ENCODE measurements around the gene HSD17B2. TPM values are rescaled to one million over a fixed set of nuclear protein-coding genes. Genes with fewer than 3 reads are reported as not detected.

Gene HSD17B2
- total RNA-seq, 1 experiment from 2014 or later: 0.55 TPM

GRCh38 chr16:82017911-82018568 lies 17.0 kb upstream of the HSD17B2 start:
- no peak overlapping the region for H3K27ac Mint-ChIP-seq
- ChIA-PET CTCF (interaction anchor here (1.0 to 1.6 kb wide), 2 partner anchors 128 to 152 kb away, joined by 5 to 6 read pairs; partner anchors contain the start of gene MPHOSPH6), POLR2A (no interaction called here)
- H3K27me3 Mint-ChIP-seq (ENCODE audit: low read depth): peaks cover 2% of the 10 kb centered on the region; the same call in 1 of the 2 replicates
- H3K4me1 Mint-ChIP-seq: no peaks in the 10 kb centered on the region
- H3K36me3 Mint-ChIP-seq: peaks cover 5% of the 10 kb centered on the region; the same call in 1 of the 2 replicates
- peaks cover 16% of the 10 kb centered on the region for H3K9me3 Mint-ChIP-seq
- DNase-seq (ENCODE audit: low spot score) (no peak), ATAC-seq (no peak)
- H3K4me3 Mint-ChIP-seq: no peak overlapping the region
- TF ChIP-seq TEAD1 (CRISPR knock-in tag; IDR thresholded peaks at IDR 0.05): no peak
- TF ChIP-seq USF1 (CRISPR knock-in tag; IDR thresholded peaks at IDR 0.05): no peak
- TF ChIP-seq, protein P1, sequence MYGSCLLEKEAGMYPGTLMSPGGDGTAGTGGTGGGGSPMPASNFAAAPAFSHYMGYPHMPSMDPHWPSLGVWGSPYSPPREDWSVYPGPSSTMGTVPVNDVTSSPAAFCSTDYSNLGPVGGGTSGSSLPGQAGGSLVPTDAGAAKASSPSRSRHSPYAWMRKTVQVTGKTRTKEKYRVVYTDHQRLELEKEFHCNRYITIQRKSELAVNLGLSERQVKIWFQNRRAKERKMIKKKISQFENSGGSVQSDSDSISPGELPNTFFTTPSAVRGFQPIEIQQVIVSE (CRISPR knock-in tag; IDR thresholded peaks at IDR 0.05; ENCODE audit: borderline replicate concordance): no peak

GRCh38 chr16:82019535-82019934 lies 15.5 kb upstream of the HSD17B2 start:
- H3K36me3 Mint-ChIP-seq: peaks cover 5% of the 10 kb centered on the region; the same call in 1 of the 2 replicates
- CTCF ChIA-PET: interaction anchor here (1.3 kb wide), 1 partner anchor 211 kb away, joined by 5 read pairs; no protein-coding TSS in a partner anchor
- no peak overlapping the region for H3K4me3 Mint-ChIP-seq

More at GRCh38 chr16:82019535-82019934, 15.5 kb upstream of the HSD17B2 start:
- POLR2A ChIA-PET: no interaction called here
- Mint-ChIP-seq H3K27ac (no peak overlapping the region), H3K4me1 (no peaks in the 10 kb centered on the region), H3K27me3 (ENCODE audit: low read depth) (peaks cover 2% of the 10 kb centered on the region; the same call in 1 of the 2 replicates), H3K9me3 (peaks cover 20% of the 10 kb centered on the region)
- no peak for ATAC-seq
- no peak for DNase-seq (ENCODE audit: low spot score)
- TF ChIP-seq E2F1 (CRISPR knock-in tag; IDR thresholded peaks at IDR 0.05): no peak
- no peak for TF ChIP-seq RORB (CRISPR knock-in tag; IDR thresholded peaks at IDR 0.05)
- TF ChIP-seq CREB1 (CRISPR knock-in tag; IDR thresholded peaks at IDR 0.05): no peak
- no peak for TF ChIP-seq IRF1 (CRISPR knock-in tag; IDR thresholded peaks at IDR 0.05)
- no peak for TF ChIP-seq NFATC4 (CRISPR knock-in tag; IDR thresholded peaks at IDR 0.05)
- no peak for TF ChIP-seq IRF2 (CRISPR knock-in tag; IDR thresholded peaks at IDR 0.05; ENCODE audit: borderline replicate concordance, low read depth)
- TF ChIP-seq ATF3 (CRISPR knock-in tag; conservative IDR thresholded peaks at IDR 0.05): no peak
- no peak for TF ChIP-seq ZNF423 (CRISPR knock-in tag; IDR thresholded peaks at IDR 0.05)
- TF ChIP-seq ZNF671 (CRISPR knock-in tag; IDR thresholded peaks at IDR 0.05): no peak
- no peak for TF ChIP-seq ESRRA (CRISPR knock-in tag; IDR thresholded peaks at IDR 0.05; ENCODE audit: borderline replicate concordance)
- no peak for TF ChIP-seq ZNF396 (CRISPR knock-in tag; IDR thresholded peaks at IDR 0.05; ENCODE audit: borderline replicate concordance)
- TF ChIP-seq, protein P2, sequence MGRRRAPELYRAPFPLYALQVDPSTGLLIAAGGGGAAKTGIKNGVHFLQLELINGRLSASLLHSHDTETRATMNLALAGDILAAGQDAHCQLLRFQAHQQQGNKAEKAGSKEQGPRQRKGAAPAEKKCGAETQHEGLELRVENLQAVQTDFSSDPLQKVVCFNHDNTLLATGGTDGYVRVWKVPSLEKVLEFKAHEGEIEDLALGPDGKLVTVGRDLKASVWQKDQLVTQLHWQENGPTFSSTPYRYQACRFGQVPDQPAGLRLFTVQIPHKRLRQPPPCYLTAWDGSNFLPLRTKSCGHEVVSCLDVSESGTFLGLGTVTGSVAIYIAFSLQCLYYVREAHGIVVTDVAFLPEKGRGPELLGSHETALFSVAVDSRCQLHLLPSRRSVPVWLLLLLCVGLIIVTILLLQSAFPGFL (CRISPR knock-in tag; IDR thresholded peaks at IDR 0.05; ENCODE audit: borderline replicate concordance): no peak
- TF ChIP-seq, protein P3, sequence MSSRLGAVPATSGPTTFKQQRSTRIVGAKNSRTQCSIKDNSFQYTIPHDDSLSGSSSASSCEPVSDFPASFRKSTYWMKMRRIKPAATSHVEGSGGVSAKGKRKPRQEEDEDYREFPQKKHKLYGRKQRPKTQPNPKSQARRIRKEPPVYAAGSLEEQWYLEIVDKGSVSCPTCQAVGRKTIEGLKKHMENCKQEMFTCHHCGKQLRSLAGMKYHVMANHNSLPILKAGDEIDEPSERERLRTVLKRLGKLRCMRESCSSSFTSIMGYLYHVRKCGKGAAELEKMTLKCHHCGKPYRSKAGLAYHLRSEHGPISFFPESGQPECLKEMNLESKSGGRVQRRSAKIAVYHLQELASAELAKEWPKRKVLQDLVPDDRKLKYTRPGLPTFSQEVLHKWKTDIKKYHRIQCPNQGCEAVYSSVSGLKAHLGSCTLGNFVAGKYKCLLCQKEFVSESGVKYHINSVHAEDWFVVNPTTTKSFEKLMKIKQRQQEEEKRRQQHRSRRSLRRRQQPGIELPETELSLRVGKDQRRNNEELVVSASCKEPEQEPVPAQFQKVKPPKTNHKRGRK (CRISPR knock-in tag; IDR thresholded peaks at IDR 0.05; ENCODE audit: borderline replicate concordance): no peak
- no peak for TF ChIP-seq ETV6 (CRISPR knock-in tag; IDR thresholded peaks at IDR 0.05)
- TF ChIP-seq TEAD4 (CRISPR knock-in tag; IDR thresholded peaks at IDR 0.05): no peak
- TF ChIP-seq, protein P4, sequence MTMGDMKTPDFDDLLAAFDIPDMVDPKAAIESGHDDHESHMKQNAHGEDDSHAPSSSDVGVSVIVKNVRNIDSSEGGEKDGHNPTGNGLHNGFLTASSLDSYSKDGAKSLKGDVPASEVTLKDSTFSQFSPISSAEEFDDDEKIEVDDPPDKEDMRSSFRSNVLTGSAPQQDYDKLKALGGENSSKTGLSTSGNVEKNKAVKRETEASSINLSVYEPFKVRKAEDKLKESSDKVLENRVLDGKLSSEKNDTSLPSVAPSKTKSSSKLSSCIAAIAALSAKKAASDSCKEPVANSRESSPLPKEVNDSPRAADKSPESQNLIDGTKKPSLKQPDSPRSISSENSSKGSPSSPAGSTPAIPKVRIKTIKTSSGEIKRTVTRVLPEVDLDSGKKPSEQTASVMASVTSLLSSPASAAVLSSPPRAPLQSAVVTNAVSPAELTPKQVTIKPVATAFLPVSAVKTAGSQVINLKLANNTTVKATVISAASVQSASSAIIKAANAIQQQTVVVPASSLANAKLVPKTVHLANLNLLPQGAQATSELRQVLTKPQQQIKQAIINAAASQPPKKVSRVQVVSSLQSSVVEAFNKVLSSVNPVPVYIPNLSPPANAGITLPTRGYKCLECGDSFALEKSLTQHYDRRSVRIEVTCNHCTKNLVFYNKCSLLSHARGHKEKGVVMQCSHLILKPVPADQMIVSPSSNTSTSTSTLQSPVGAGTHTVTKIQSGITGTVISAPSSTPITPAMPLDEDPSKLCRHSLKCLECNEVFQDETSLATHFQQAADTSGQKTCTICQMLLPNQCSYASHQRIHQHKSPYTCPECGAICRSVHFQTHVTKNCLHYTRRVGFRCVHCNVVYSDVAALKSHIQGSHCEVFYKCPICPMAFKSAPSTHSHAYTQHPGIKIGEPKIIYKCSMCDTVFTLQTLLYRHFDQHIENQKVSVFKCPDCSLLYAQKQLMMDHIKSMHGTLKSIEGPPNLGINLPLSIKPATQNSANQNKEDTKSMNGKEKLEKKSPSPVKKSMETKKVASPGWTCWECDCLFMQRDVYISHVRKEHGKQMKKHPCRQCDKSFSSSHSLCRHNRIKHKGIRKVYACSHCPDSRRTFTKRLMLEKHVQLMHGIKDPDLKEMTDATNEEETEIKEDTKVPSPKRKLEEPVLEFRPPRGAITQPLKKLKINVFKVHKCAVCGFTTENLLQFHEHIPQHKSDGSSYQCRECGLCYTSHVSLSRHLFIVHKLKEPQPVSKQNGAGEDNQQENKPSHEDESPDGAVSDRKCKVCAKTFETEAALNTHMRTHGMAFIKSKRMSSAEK (CRISPR knock-in tag; IDR thresholded peaks at IDR 0.05; ENCODE audit: borderline replicate concordance): no peak
- no peak for TF ChIP-seq FOXJ3 (CRISPR knock-in tag; IDR thresholded peaks at IDR 0.05; ENCODE audit: borderline replicate concordance)
- TF ChIP-seq NFYB (CRISPR knock-in tag; conservative IDR thresholded peaks at IDR 0.05; ENCODE audit: low read depth): no peak
- no peak for TF ChIP-seq CREM (CRISPR knock-in tag; IDR thresholded peaks at IDR 0.05)

Measured in WTC11 (cell line).